Astrocyte of the cerebellum (primary cell): ENCODE data around the gene JMY.
"Not testable (repeated sequence)": the region's sequence is repeated elsewhere in the genome, so short reads cannot be mapped to it uniquely, and the experiment has no call there.

Source experiments
- DNase-seq: peaks from one replicate; pipeline ENCODE4 v3.0.0-alpha.2; 2011; ENCODE audit warnings: low read depth
- H3K4me3 ChIP-seq: 2 replicates; pipeline ENCODE4 v1.5.1; 2011; ENCODE audit warnings: mild to moderate bottlenecking, low read depth, low read length, moderate library complexity
- CTCF ChIP-seq: IDR thresholded peaks from 2 replicates; pipeline ENCODE4 v1.5.1; 2012; ENCODE audit warnings: low read length, low read depth, moderate library complexity, mild to moderate bottlenecking; ENCODE audit errors: missing control alignments
- in situ Hi-C: cut with HindIII; loops from 2 replicates; pipeline ENCODE4 v1.10.0; 2017; ENCODE audit warnings: low sequenced_read_pairs

JMY gene

GRCh38 chr5:79243224-79243623, 7.3 kb downstream of the JMY start:
- no peak for TF ChIP-seq CTCF
- in situ Hi-C loops, result no loop called here

GRCh38 chr5:79254067-79254466, 18.1 kb downstream of the JMY start:
- DNase-seq, in situ Hi-C loops, H3K4me3 ChIP-seq: not testable (repeated sequence)

More at GRCh38 chr5:79243224-79243623, 7.3 kb downstream of the JMY start:
- H3K4me3 ChIP-seq, result no peak overlapping the region
- no peak for DNase-seq

GRCh38 chr5:79255786-79256557, 20.0 kb downstream of the JMY start:
- in situ Hi-C loops, result no loop called here
- peak; percentile 70 for TF ChIP-seq CTCF
- H3K4me3 ChIP-seq, result no peak overlapping the region
- DNase-seq, result no peak

GRCh38 chr5:79256563-79256962, 20.6 kb downstream of the JMY start:
- in situ Hi-C loops, result no loop called here
- TF ChIP-seq CTCF, result no peak
- no peak overlapping the region for H3K4me3 ChIP-seq
- no peak for DNase-seq

- no peak overlapping the region for H3K4me3 ChIP-seq
- no peak for DNase-seq
- in situ Hi-C loops, result no loop called here
- TF ChIP-seq CTCF, result no peak
Observed at GRCh38 chr5:79257314-79257713, 21.4 kb downstream of the JMY start.

GRCh38 chr5:79258801-79259200, 22.9 kb downstream of the JMY start:
- no peak for TF ChIP-seq CTCF
- H3K4me3 ChIP-seq, result no peak overlapping the region
- DNase-seq, result no peak
- in situ Hi-C loops, result no loop called here

GRCh38 chr5:79259383-79259782, 23.5 kb downstream of the JMY start:
- no peak for TF ChIP-seq CTCF
- no peak for DNase-seq
- H3K4me3 ChIP-seq, result no peak overlapping the region
- in situ Hi-C loops, result no loop called here
